ENCODE results near the gene HEXA. TPM values are rescaled to one million over a fixed set of nuclear protein-coding genes. Genes with fewer than 3 reads are reported as not detected.
"Not testable (repeated sequence)": the region's sequence is repeated elsewhere in the genome, so short reads cannot be mapped to it uniquely, and the experiment has no call there.

Gene HEXA
- total RNA-seq, 4 donors from 2014 or later, result 64.5 to 112 (median 84.9) TPM

DNA sequence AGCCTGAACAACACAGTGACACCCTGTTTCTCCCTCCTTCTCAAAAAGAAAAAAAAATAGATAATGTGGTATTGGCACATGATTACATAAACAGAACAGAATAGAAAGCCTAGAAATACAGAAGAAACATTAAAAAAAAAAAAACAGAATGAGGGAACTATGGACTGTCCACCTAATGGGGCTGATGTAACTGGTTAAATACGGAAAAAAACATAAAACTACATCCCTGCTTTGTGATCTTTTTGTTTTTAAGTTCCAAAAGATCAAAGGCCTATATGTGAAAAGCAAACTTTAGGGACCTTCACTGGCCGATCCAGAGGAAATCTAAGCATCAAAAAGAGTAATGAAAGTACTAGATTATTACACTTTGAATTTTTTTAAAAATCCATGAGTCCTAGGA is 39.5 kb upstream of the HEXA start:
- TF ChIP-seq EP300 (IDR thresholded peaks at IDR 0.05) (no peak), POLR2A (IDR thresholded peaks at IDR 0.05) (no peak)
- TF ChIP-seq, protein P1, sequence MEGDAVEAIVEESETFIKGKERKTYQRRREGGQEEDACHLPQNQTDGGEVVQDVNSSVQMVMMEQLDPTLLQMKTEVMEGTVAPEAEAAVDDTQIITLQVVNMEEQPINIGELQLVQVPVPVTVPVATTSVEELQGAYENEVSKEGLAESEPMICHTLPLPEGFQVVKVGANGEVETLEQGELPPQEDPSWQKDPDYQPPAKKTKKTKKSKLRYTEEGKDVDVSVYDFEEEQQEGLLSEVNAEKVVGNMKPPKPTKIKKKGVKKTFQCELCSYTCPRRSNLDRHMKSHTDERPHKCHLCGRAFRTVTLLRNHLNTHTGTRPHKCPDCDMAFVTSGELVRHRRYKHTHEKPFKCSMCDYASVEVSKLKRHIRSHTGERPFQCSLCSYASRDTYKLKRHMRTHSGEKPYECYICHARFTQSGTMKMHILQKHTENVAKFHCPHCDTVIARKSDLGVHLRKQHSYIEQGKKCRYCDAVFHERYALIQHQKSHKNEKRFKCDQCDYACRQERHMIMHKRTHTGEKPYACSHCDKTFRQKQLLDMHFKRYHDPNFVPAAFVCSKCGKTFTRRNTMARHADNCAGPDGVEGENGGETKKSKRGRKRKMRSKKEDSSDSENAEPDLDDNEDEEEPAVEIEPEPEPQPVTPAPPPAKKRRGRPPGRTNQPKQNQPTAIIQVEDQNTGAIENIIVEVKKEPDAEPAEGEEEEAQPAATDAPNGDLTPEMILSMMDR (IDR thresholded peaks at IDR 0.05), result no peak
- DNase-seq (ENCODE audit: low spot score in 2 of 2), result no peak
- H3K27me3 ChIP-seq, result no peaks in the 10 kb centered on the region
- H3K36me3 ChIP-seq, result no peaks in the 10 kb centered on the region
- H3K9me3 ChIP-seq, result peaks cover 0 to 14% (median 0%) of the 10 kb centered on the region in 4 donors
- WGBS, 2 donors, result 63 to 67% methylated on average over 2 of the region's 2 CpGs
- H3K4me1 ChIP-seq, result no peaks in the 10 kb centered on the region
- H3K27ac ChIP-seq, result no peak overlapping the region
- H3K4me3 ChIP-seq, result no peak overlapping the region

DNA sequence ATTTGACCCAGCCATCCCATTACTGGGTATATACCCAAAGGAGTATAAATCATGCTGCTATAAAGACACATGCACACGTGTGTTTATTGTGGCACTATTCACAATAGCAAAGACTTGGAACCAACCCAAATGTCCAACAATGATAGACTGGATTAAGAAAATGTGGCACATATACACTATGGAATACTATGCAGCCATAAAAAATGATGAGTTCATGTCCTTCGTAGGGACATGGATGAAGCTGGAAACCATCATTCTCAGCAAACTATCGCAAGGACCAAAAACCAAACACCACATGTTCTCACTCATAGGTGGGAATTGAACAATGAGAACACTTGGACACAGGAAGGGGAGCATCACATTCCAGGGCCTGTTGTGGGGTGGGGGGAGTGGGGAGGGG is 37.5 kb upstream of the HEXA start:
- not testable (repeated sequence) for H3K4me1 ChIP-seq; H3K27me3 ChIP-seq; H3K27ac ChIP-seq; H3K4me3 ChIP-seq; DNase-seq (ENCODE audit: low spot score in 2 of 2); H3K36me3 ChIP-seq
- WGBS, 2 donors, result 77 to 83% methylated on average over 3 of the region's 3 CpGs
- peaks cover 0 to 14% (median 0%) of the 10 kb centered on the region in 4 donors for H3K9me3 ChIP-seq

DNA sequence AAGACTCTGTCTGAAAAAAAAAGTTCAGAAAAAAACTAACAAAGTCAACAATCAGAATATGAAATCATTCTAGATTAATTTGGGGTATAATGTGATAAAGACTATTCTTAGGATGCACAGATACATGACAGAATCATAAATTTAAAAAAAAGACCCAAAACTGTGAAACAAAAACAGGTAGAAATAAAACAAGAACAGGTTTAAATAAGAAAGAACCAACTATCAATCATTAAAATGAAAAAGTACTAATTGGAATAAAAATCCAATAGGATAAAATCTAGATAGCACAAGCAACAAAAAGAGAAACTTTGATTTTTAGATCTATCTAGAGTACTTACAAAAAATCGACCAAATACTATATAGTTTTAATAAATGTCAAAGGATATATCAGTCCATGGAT is 35.7 kb upstream of the HEXA start:
- Histone ChIP-seq H3K4me3 (no peak overlapping the region), H3K4me1 (no peaks in the 10 kb centered on the region), H3K9me3 (peaks cover 0 to 14% (median 0%) of the 10 kb centered on the region in 4 donors), H3K36me3 (no peaks in the 10 kb centered on the region), H3K27me3 (no peaks in the 10 kb centered on the region), H3K27ac (no peak overlapping the region)
- WGBS, 2 donors, result 41 to 44% methylated on average over 1 of the region's 1 CpG
- TF ChIP-seq, protein P1 (IDR thresholded peaks at IDR 0.05), result no peak
- TF ChIP-seq EP300 (IDR thresholded peaks at IDR 0.05) (no peak), POLR2A (IDR thresholded peaks at IDR 0.05) (no peak)
- DNase-seq (ENCODE audit: low spot score in 2 of 2), result no peak

DNA sequence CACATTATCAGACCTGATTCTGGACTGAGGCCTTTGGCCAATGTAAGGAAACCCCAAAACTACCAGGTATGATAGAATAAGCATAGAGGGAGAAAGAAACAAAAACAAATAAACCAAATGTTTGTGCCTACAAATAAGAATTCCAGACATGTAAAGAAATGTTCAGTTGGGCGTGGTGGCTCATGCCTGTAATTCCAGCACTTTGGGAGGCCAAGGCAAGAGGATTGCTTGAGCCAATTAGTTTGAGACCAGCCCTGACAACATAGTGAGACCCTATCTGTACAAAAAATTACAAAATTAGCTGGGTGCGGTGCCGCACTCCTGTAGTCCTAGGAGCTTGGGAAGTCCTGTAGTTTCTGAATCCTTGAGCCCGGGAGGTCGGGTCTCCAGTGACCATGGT is 35.3 kb upstream of the HEXA start:
- H3K36me3 ChIP-seq, result no peaks in the 10 kb centered on the region
- H3K9me3 ChIP-seq, result peaks cover 0 to 14% (median 0%) of the 10 kb centered on the region in 4 donors
- no peaks in the 10 kb centered on the region for H3K27me3 ChIP-seq
- DNase-seq (ENCODE audit: low spot score in 2 of 2), result no peak
- TF ChIP-seq, protein P1 (IDR thresholded peaks at IDR 0.05), result no peak
- TF ChIP-seq EP300 (IDR thresholded peaks at IDR 0.05) (no peak), POLR2A (IDR thresholded peaks at IDR 0.05) (no peak)
- H3K27ac ChIP-seq, result no peak overlapping the region
- WGBS, 2 donors, result 82 to 88% methylated on average over 5 of the region's 5 CpGs
- no peaks in the 10 kb centered on the region for H3K4me1 ChIP-seq
- no peak overlapping the region for H3K4me3 ChIP-seq

DNA sequence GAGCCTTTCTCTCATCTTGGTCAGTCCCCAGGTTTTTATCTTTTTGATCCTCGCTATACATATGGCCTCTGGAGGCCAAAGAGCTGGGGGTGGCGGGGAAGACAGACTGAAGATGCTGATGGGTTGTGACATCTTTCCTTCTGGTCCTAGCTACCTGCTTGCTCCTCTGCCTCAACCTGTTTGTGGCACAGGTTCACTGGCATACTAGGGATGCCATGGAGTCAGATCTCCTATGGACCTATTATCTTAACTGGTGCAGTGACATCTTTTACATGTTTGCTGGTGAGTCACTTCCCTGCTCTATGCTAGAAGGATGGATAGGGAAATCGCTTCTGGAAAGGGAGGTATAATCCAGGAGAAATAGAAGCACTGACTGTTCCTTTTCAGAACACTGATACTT is 31.1 kb upstream of the HEXA start:
- no peaks in the 10 kb centered on the region for H3K4me1 ChIP-seq
- DNase-seq (ENCODE audit: low spot score in 2 of 2), result no peak
- H3K9me3 ChIP-seq, result peaks cover 0 to 6% (median 0%) of the 10 kb centered on the region in 4 donors
- TF ChIP-seq, protein P1 (IDR thresholded peaks at IDR 0.05), result no peak
- H3K36me3 ChIP-seq, result no peaks in the 10 kb centered on the region
- no peak overlapping the region for H3K4me3 ChIP-seq
- H3K27me3 ChIP-seq, result no peaks in the 10 kb centered on the region
- H3K27ac ChIP-seq, result no peak overlapping the region
- WGBS, 2 donors, result 74% methylated on average over 3 of the region's 3 CpGs

DNA sequence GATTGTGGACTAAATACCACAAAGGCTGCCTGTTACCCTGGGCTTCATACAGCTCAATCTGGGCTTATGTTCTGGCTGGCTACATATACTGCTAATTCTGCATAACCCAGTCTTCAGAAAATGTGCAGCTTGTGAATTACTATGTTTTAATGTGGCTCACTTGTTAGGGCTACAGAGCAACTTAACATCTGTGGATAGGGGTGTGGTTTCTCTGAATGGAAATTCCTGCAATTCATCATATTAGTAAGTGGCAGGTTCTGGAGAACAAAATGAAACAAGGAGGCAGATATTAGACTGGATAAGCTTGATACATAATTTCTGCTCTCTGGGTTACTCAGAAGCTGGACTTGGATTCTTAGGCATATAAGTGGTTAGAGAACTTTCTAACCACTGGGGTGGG is 29.0 kb upstream of the HEXA start:
- Histone ChIP-seq H3K36me3 (no peaks in the 10 kb centered on the region), H3K27me3 (no peaks in the 10 kb centered on the region), H3K4me3 (no peak overlapping the region), H3K9me3 (no peaks in the 10 kb centered on the region), H3K27ac (no peak overlapping the region), H3K4me1 (no peaks in the 10 kb centered on the region)
- TF ChIP-seq EP300 (IDR thresholded peaks at IDR 0.05) (no peak), POLR2A (IDR thresholded peaks at IDR 0.05) (no peak)
- TF ChIP-seq, protein P1 (IDR thresholded peaks at IDR 0.05), result no peak
- no peak for DNase-seq (ENCODE audit: low spot score in 2 of 2)
